ENCODE results near the gene TFCP2L1.

- TF ChIP-seq CTCF (IDR thresholded peaks at IDR 0.05; ENCODE audit: insufficient read depth, low read length, poor library complexity, severe bottlenecking) (no peak), EZH2phosphoT487 (conservative IDR thresholded peaks at IDR 0.05; ENCODE audit: low read length) (no peak)
These were observed 96.0 kb downstream of the TFCP2L1 start for GRCh38 chr2:121189011-121189410.
